Endothelial cell (in vitro differentiated cells): ENCODE results near the gene OR7A5. TPM values are rescaled to one million over a fixed set of nuclear protein-coding genes. Genes with fewer than 3 reads are reported as not detected.
"Not testable (repeated sequence)": the region's sequence is repeated elsewhere in the genome, so short reads cannot be mapped to it uniquely, and the experiment has no call there.

Source experiments
- DNase-seq: peaks from one replicate; pipeline ENCODE4 v3.0.0; 2021; ENCODE audit warnings: low spot score
- H3K27ac Mint-ChIP-seq: one replicate; pipeline ENCODE4 v1.8.0; 2021; ENCODE audit warnings: mixed read lengths, inconsistent platforms; ENCODE audit not compliant: unreplicated experiment
- H3K27me3 Mint-ChIP-seq: one replicate; pipeline ENCODE4 v1.8.0; 2021; ENCODE audit warnings: mild to moderate bottlenecking, moderate library complexity, mixed read lengths, inconsistent platforms; ENCODE audit not compliant: unreplicated experiment
- H3K36me3 Mint-ChIP-seq: one replicate; pipeline ENCODE4 v1.8.0; 2021; ENCODE audit warnings: mild to moderate bottlenecking, low read depth, mixed read lengths, inconsistent platforms; ENCODE audit not compliant: unreplicated experiment
- H3K4me1 Mint-ChIP-seq: one replicate; pipeline ENCODE4 v1.8.0; 2021; ENCODE audit warnings: mild to moderate bottlenecking, mixed read lengths, inconsistent platforms; ENCODE audit not compliant: unreplicated experiment
- H3K4me3 Mint-ChIP-seq: one replicate; pipeline ENCODE4 v1.8.0; 2021; ENCODE audit warnings: mild to moderate bottlenecking, mixed read lengths, inconsistent platforms; ENCODE audit not compliant: unreplicated experiment
- H3K9me3 Mint-ChIP-seq: one replicate; pipeline ENCODE4 v1.8.0; 2021; ENCODE audit warnings: mixed read lengths, inconsistent platforms; ENCODE audit not compliant: unreplicated experiment
- total RNA-seq: library from RNA; stranded (reverse); fragmentation: NEBNext Ultra II Directional; extraction: Animal tissue kit (Norgen Biotek cat#: 25700); gene quantifications from one replicate; pipeline ENCODE4 v1.2.1, GENCODE V29; 2021; ENCODE audit not compliant: unreplicated experiment
- TF ChIP-seq, protein P1 (sequence below): fragments of 200-600 bp; sonication (generic); IDR thresholded peaks from one replicate; pipeline ENCODE4 v1.5.0; 2021; ENCODE audit warnings: antibody characterized with exemption; ENCODE audit not compliant: unreplicated experiment

OR7A5 gene
- total RNA-seq, 1 donor from 2014 or later, result not detected

DNA sequence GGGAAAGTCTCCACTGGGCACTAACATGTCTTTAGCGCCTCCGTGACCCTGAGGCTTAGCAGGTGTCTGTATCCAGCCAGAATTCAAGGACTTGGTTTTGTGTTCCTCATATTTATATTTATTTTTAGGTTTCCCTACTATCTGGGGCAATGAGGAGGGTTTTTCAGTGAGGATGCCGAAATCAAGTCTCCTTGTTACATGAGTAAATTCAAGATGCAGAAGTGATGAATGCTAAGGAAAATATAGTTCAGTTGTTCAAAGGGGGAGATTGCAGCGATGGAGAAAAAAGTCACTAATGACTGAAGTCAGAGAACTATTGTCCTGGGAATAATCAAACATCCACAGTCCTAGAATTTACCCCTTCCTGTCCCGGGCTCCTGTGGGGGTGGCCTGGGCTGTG is 55.8 kb downstream of the OR7A5 start:
- TF ChIP-seq, protein P1, sequence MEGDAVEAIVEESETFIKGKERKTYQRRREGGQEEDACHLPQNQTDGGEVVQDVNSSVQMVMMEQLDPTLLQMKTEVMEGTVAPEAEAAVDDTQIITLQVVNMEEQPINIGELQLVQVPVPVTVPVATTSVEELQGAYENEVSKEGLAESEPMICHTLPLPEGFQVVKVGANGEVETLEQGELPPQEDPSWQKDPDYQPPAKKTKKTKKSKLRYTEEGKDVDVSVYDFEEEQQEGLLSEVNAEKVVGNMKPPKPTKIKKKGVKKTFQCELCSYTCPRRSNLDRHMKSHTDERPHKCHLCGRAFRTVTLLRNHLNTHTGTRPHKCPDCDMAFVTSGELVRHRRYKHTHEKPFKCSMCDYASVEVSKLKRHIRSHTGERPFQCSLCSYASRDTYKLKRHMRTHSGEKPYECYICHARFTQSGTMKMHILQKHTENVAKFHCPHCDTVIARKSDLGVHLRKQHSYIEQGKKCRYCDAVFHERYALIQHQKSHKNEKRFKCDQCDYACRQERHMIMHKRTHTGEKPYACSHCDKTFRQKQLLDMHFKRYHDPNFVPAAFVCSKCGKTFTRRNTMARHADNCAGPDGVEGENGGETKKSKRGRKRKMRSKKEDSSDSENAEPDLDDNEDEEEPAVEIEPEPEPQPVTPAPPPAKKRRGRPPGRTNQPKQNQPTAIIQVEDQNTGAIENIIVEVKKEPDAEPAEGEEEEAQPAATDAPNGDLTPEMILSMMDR, result no peak
- Mint-ChIP-seq H3K27ac (no peak overlapping the region), H3K36me3 (no peaks in the 10 kb centered on the region), H3K4me3 (no peak overlapping the region), H3K27me3 (peaks cover 7% of the 10 kb centered on the region), H3K9me3 (no peaks in the 10 kb centered on the region), H3K4me1 (peaks cover 10% of the 10 kb centered on the region)
- no peak for DNase-seq

DNA sequence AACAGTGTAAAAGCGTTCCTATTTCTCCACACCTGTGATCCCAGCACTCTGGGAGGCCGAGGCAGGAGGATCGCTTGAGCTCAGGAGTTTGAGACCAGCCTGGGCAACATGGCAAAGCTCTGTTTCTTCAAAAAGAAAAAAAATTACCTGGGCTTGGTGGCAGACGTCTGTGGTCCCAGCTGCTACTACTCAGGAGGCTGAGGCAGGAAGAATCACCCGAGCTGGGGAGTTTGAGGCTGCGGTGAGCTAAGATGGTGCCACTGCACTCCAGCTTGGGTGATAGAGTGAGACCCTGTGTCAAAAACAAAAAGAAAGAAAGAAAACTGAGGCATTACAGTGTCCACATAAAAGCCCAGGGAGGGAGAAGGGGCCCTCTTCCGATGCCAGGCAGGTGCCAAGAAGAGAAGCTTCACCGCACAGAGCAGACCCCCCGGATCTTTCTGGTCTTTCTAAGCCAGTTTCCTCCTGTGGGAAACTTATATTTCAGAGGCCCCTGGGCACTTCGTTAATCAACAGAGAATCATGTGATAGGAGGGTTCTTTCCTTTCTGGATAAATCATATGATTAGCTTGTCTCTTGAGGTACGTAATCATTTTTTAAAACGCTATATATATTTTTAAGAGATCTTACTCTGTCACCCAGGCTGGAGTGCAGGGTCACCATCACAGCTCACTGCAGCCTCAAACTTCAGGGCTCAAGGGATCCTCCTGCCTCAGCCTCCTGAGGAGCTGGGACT is 56.7 kb downstream of the OR7A5 start, which contains the start of gene ADGRE2:
Gene ADGRE2, minus strand, starts transcription at position 451 of the 736 bp plus-strand sequence. CDS start 1,804 bp downstream, outside the sequence.
- not testable (repeated sequence) for H3K27me3 Mint-ChIP-seq, DNase-seq, H3K9me3 Mint-ChIP-seq, H3K27ac Mint-ChIP-seq, H3K36me3 Mint-ChIP-seq
- H3K4me1 Mint-ChIP-seq, result peaks cover 10% of the 10 kb centered on the region
- peak within 1 kb of the TSS; percentile 62 for H3K4me3 Mint-ChIP-seq

DNA sequence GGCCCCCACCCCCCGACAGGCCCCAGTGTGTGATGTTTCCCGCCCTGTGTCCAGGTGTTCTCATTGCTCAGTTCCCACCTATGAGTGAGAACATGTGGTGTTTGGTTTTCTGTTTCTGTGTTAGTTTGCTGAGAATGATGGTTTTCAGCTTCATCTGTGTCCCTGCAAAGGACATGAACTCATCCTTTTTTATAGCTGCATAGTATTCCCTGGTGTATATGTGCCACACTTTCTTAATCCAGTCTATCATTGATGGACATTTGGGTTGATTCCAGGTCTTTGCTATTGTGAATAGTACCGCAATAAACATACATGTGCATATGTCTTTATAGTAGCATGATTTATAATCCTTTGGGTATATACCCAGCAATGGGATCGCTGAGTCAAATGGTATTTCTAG is 57.3 kb downstream of the OR7A5 start:
- DNase-seq, H3K36me3 Mint-ChIP-seq, H3K9me3 Mint-ChIP-seq, H3K27ac Mint-ChIP-seq, H3K27me3 Mint-ChIP-seq: not testable (repeated sequence)
- Mint-ChIP-seq H3K4me3 (peak overlapping the region; percentile 62), H3K4me1 (peaks cover 10% of the 10 kb centered on the region)

Other genes starting within 250 kb of the OR7A5 start
- not detected for gene ADGRE3, start 160.3 kb downstream of the OR7A5 start, total RNA-seq
- 17.5 TPM for gene ZNF333, start 145.1 kb downstream of the OR7A5 start, total RNA-seq
- 1.2 TPM for gene ADGRE2, start 56.6 kb downstream of the OR7A5 start, total RNA-seq
- gene OR7C1, start within 50 bp of the OR7A5 start, total RNA-seq, result not detected
- gene OR7A10, start 13.7 kb upstream of the OR7A5 start, total RNA-seq, result not detected
- gene OR7A17, start 50.9 kb upstream of the OR7A5 start, total RNA-seq, result not detected
- not detected for gene OR7C2, start 106.3 kb upstream of the OR7A5 start, total RNA-seq
- gene SLC1A6, start 144.7 kb upstream of the OR7A5 start, total RNA-seq, result 8.3 TPM
- not detected for gene CASP14, start 214.3 kb upstream of the OR7A5 start, total RNA-seq
- not detected for gene OR1I1, start 247.0 kb upstream of the OR7A5 start, total RNA-seq